Measurements from ENCODE around the gene CT45A10.
"Not testable (repeated sequence)": the region's sequence is repeated elsewhere in the genome, so short reads cannot be mapped to it uniquely, and the experiment has no call there.

CT45A10 gene

DNA sequence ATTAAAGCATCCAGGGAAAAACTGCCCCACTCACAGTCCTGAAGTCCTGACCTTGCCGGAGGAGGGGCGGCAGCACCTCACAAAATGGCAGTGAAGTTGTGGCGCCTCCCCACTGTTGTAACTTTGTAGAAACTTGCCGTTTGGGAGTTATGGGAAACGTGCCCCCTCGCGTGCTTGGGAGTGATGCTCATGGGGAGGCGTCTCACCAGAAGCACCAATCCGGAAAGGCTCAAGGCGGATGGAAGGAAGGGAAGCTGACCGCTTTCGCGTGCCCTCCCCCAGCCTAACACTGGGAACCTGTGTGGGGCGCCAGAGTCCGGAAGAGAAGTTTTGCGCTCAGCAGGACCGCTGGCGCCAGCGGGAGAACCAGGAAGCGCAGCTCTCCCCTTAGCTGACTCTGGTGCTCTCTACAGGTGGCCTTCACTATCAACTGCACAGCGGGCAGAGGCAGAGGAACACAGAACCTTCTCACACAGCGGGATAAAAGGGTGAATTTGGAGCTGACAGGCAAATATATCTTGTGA is at the start of gene CT45A10, which contains the start of gene SAGE1:
Gene CT45A10, minus strand, starts transcription at position 151 of the 524 bp plus-strand sequence. CDS start 8,100 bp downstream, outside the sequence.
Gene SAGE1, plus strand, starts transcription at position 423 of the 524 bp plus-strand sequence. CDS start 2,527 bp downstream, outside the sequence.
- TF ChIP-seq, protein P1, sequence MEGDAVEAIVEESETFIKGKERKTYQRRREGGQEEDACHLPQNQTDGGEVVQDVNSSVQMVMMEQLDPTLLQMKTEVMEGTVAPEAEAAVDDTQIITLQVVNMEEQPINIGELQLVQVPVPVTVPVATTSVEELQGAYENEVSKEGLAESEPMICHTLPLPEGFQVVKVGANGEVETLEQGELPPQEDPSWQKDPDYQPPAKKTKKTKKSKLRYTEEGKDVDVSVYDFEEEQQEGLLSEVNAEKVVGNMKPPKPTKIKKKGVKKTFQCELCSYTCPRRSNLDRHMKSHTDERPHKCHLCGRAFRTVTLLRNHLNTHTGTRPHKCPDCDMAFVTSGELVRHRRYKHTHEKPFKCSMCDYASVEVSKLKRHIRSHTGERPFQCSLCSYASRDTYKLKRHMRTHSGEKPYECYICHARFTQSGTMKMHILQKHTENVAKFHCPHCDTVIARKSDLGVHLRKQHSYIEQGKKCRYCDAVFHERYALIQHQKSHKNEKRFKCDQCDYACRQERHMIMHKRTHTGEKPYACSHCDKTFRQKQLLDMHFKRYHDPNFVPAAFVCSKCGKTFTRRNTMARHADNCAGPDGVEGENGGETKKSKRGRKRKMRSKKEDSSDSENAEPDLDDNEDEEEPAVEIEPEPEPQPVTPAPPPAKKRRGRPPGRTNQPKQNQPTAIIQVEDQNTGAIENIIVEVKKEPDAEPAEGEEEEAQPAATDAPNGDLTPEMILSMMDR (conservative IDR thresholded peaks at IDR 0.05; ENCODE audit: low read depth, low read length), result no peak
- DNase-seq (ENCODE audit: low read depth), result no peak
- H3K4me3 ChIP-seq (ENCODE audit: low read length), result no peak within 1 kb of the TSS

DNA sequence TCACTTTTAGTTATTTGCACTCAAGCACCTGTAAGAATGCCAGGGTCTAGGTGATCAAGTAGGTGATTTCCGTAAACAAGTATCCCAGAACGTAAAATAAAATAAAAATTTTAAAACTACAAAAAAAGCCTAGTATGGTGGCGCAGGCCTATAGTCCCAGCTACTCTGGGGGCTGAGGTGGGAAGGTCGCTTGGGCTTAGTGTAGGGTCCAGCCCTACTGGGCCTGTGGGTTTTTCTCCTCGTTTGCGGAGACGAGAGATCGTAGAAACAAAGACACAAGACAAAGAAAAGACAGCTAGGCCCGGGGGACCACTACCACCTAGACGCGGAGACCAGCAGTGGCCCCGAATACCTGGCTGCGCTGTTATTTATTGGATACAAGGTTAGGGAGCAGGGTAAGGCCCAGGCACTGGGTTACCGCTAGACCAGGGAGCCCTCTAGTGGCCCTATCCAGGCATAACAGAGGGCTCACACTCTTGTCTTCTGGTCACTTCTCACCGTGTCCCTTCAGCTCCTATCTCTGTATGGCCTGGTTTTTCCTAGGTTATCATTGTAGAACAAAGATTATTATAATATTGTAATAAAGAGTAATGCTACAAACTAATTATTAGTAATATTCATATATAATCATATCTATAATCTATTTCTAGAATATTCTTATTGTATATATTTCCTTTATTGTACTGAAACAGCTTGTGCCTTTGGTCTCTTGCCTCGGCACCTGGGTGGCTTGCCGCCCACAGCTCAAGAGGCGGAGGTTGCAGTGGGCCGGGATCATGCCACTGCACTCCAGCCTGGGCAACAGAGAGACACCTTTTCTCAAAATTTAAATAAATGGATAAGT is 38.6 kb upstream of the CT45A10 start:
- no peak for DNase-seq (ENCODE audit: low read depth)
- TF ChIP-seq, protein P1 (conservative IDR thresholded peaks at IDR 0.05; ENCODE audit: low read depth, low read length), result peak; percentile 70
- no peak overlapping the region for H3K4me3 ChIP-seq (ENCODE audit: low read length)

DNA sequence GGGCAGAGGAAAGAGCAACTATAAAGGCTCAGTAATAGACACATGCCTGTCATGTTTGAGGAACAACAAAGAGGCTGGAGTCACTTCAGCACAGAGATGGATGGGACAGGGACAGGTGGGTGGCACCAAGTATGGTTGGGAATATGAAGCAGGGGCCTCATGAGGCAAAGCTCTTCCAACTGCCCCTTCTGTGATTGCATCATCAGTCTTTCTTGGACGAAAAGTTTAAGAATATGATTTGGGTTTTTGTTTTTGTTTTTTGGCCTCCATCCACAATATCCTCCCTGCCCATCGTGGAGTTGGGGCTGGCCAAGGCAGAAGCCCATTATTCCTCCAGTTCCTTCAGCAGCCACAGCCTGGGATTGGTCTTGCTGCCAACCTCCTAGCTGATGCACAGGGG is 34.7 kb upstream of the CT45A10 start:
- no peak for DNase-seq (ENCODE audit: low read depth)
- H3K4me3 ChIP-seq (ENCODE audit: low read length), result no peak overlapping the region
- TF ChIP-seq, protein P1 (conservative IDR thresholded peaks at IDR 0.05; ENCODE audit: low read depth, low read length), result no peak

GRCh38 chrX:135923353-135923752 is 30.1 kb upstream of the CT45A10 start:
- no peak for DNase-seq (ENCODE audit: low read depth)
- no peak overlapping the region for H3K4me3 ChIP-seq (ENCODE audit: low read length)
- TF ChIP-seq, protein P1 (conservative IDR thresholded peaks at IDR 0.05; ENCODE audit: low read depth, low read length), result peak; percentile 27

- not testable (repeated sequence) for DNase-seq (ENCODE audit: low read depth); H3K4me3 ChIP-seq (ENCODE audit: low read length)
Measured at GRCh38 chrX:135920516-135920915, 27.3 kb upstream of the CT45A10 start.

- DNase-seq (ENCODE audit: low read depth), result no peak
- H3K4me3 ChIP-seq (ENCODE audit: low read length), result no peak overlapping the region
- TF ChIP-seq, protein P1 (conservative IDR thresholded peaks at IDR 0.05; ENCODE audit: low read depth, low read length), result no peak
Measured at GRCh38 chrX:135914404-135914803, 21.2 kb upstream of the CT45A10 start.

- no peak for DNase-seq (ENCODE audit: low read depth)
- no peak overlapping the region for H3K4me3 ChIP-seq (ENCODE audit: low read length)
- TF ChIP-seq, protein P1 (conservative IDR thresholded peaks at IDR 0.05; ENCODE audit: low read depth, low read length), result no peak
Measured at GRCh38 chrX:135910251-135910650, 17.0 kb upstream of the CT45A10 start.
